GM23338 (cell line): ENCODE results near the gene NRG3. TPM values are rescaled to one million over a fixed set of nuclear protein-coding genes. Genes with fewer than 3 reads are reported as not detected.

Experiments used
- ATAC-seq: fragments of 200-7000 bp; cut with Tn5 transposase; 3 replicates; pipeline ENCODE4 v1.9.1; 2020
- DNase-seq: peaks from one replicate; pipeline ENCODE4 v3.0.0-alpha.2; 2015; ENCODE audit warnings: low spot score
- H2AFZ ChIP-seq: fragments of 200-600 bp; sonication (generic); 2 replicates; pipeline ENCODE4 v1.8.0; 2016; ENCODE audit warnings: antibody characterized with exemption, mild to moderate bottlenecking, moderate library complexity
- H3F3A ChIP-seq: fragments of 200-600 bp; sonication (generic); replicated peaks from 2 replicates; pipeline ENCODE4 v1.8.0; 2017; ENCODE audit warnings: antibody characterized with exemption, mixed run types, low read depth
- H3K27ac ChIP-seq: fragments of 200-600 bp; sonication (generic); 2 replicates; pipeline ENCODE4 v1.6.1; 2016; ENCODE audit warnings: low read depth
- H3K27me3 ChIP-seq: fragments of 200-600 bp; sonication (generic); 2 replicates; pipeline ENCODE4 v1.8.0; 2016; ENCODE audit warnings: mild to moderate bottlenecking, mixed run types, moderate library complexity; ENCODE audit not compliant: insufficient read depth
- H3K36me3 ChIP-seq: fragments of 200-600 bp; sonication (generic); 2 replicates; pipeline ENCODE4 v1.8.0; 2016; ENCODE audit warnings: mild to moderate bottlenecking; ENCODE audit not compliant: insufficient read depth
- H3K4me1 ChIP-seq: fragments of 200-600 bp; sonication (generic); 2 replicates; pipeline ENCODE4 v1.8.0; 2016; ENCODE audit warnings: mild to moderate bottlenecking, moderate library complexity; ENCODE audit not compliant: insufficient read depth
- H3K4me2 ChIP-seq: fragments of 200-600 bp; sonication (generic); 2 replicates; pipeline ENCODE4 v1.7.1; 2017; ENCODE audit warnings: mixed run types
- H3K4me3 ChIP-seq: fragments of 200-600 bp; sonication (generic); 2 replicates; pipeline ENCODE4 v1.6.1; 2016; ENCODE audit warnings: mixed run types
- H3K79me2 ChIP-seq: fragments of 200-600 bp; sonication (generic); replicated peaks from 2 replicates; pipeline ENCODE4 v1.8.0; 2017; ENCODE audit warnings: mild to moderate bottlenecking; ENCODE audit not compliant: insufficient read depth
- H3K9me2 ChIP-seq: fragments of 200-600 bp; sonication (generic); 2 replicates; pipeline ENCODE4 v1.8.0; 2017; ENCODE audit not compliant: insufficient read depth
- H4K20me1 ChIP-seq: fragments of 200-600 bp; sonication (generic); replicated peaks from 2 replicates; pipeline ENCODE4 v1.8.0; 2017; ENCODE audit warnings: mild to moderate bottlenecking; ENCODE audit not compliant: insufficient read depth
- H3K27ac Mint-ChIP-seq: 2 replicates; pipeline ENCODE4 v1.8.0; 2020; ENCODE audit warnings: inconsistent platforms, mild to moderate bottlenecking, moderate library complexity, mixed read lengths
- H3K27me3 Mint-ChIP-seq: 3 replicates; pipeline ENCODE4 v1.8.0; 2022; ENCODE audit warnings: low read depth, mild to moderate bottlenecking, moderate library complexity, mixed read lengths, inconsistent platforms; ENCODE audit not compliant: insufficient read depth, poor library complexity
- H3K36me3 Mint-ChIP-seq: 3 replicates; pipeline ENCODE4 v1.8.0; 2021; ENCODE audit warnings: low read depth, mild to moderate bottlenecking, inconsistent platforms, moderate library complexity, mixed read lengths
- H3K4me1 Mint-ChIP-seq: 3 replicates; pipeline ENCODE4 v1.8.0; 2020; ENCODE audit warnings: mild to moderate bottlenecking, inconsistent platforms, mixed read lengths
- H3K4me3 Mint-ChIP-seq: 3 replicates; pipeline ENCODE4 v1.8.0; 2021; ENCODE audit warnings: moderate library complexity, mild to moderate bottlenecking, inconsistent platforms, mixed read lengths
- H3K9me3 Mint-ChIP-seq: 3 replicates; pipeline ENCODE4 v1.8.0; 2020; ENCODE audit warnings: moderate library complexity, mild to moderate bottlenecking, inconsistent platforms, mixed read lengths
- CREB1 ChIP-seq: fragments of 250-450 bp; sonication (Bioruptor Pico); IDR thresholded peaks from 2 replicates; pipeline ENCODE4 v1.5.0; 2020; ENCODE audit warnings: low read depth, mild to moderate bottlenecking, moderate library complexity
- CTCF ChIP-seq, 2 experiments: fragments of 200-600 bp in 1 of 2; sonication (generic) in 1 of 2; conservative IDR thresholded peaks; 2 replicates each; pipeline versions ENCODE4 v1.5.1 to v1.6.1; 2016 to 2017; ENCODE audit warnings: antibody characterized with exemption in 2 of 2, low read depth in 2 of 2, mild to moderate bottlenecking in 2 of 2, moderate library complexity in 1 of 2
- JUNB ChIP-seq: IDR thresholded peaks from one replicate; pipeline ENCODE4 v1.6.1; 2016; ENCODE audit warnings: antibody characterized with exemption; ENCODE audit not compliant: unreplicated experiment
- REST ChIP-seq: IDR thresholded peaks from one replicate; pipeline ENCODE4 v1.6.1; 2018; ENCODE audit warnings: antibody characterized with exemption; ENCODE audit not compliant: unreplicated experiment
- ZNF114 ChIP-seq: fragments of 250-450 bp; sonication (Bioruptor Pico); IDR thresholded peaks from 2 replicates; pipeline ENCODE4 v1.5.0; 2020; ENCODE audit warnings: mild to moderate bottlenecking, moderate library complexity
- ZNF331 ChIP-seq: fragments of 250-450 bp; sonication (Bioruptor Pico); IDR thresholded peaks from 2 replicates; pipeline ENCODE4 v1.5.0; 2020; ENCODE audit warnings: low read depth, mild to moderate bottlenecking, moderate library complexity
- polyA plus RNA-seq: library from polyadenylated mRNA; unstranded; fragments of >200 nt; fragmentation: Nextera tagmentation; extraction: Ambion mirVana; gene quantifications from 2 replicates; pipeline ENCODE4 v1.2.1, GENCODE V29; 2016
- total RNA-seq: library from RNA; depleted of rRNA; stranded (reverse); fragments of >200 nt; shearing (Covaris generic); gene quantifications from 2 replicates; pipeline ENCODE4 v1.2.3, GENCODE V29; 2014
- TF ChIP-seq, protein P1 (sequence below): IDR thresholded peaks from 2 replicates; pipeline ENCODE4 v1.6.1; 2016; ENCODE audit warnings: antibody characterized with exemption

NRG3 gene
- total and polyA plus RNA-seq, 2 experiments from 2014 or later, result 1.9 to 3.9 TPM

GRCh38 chr10:82463614-82464013 is 588.6 kb downstream of the NRG3 start (continued):
- TF ChIP-seq, protein P1, sequence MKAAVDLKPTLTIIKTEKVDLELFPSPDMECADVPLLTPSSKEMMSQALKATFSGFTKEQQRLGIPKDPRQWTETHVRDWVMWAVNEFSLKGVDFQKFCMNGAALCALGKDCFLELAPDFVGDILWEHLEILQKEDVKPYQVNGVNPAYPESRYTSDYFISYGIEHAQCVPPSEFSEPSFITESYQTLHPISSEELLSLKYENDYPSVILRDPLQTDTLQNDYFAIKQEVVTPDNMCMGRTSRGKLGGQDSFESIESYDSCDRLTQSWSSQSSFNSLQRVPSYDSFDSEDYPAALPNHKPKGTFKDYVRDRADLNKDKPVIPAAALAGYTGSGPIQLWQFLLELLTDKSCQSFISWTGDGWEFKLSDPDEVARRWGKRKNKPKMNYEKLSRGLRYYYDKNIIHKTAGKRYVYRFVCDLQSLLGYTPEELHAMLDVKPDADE, result no peak
- no peak for TF ChIP-seq CTCF (conservative IDR thresholded peaks at IDR 0.05; ENCODE audit: low read depth in 2 of 2)

DNA sequence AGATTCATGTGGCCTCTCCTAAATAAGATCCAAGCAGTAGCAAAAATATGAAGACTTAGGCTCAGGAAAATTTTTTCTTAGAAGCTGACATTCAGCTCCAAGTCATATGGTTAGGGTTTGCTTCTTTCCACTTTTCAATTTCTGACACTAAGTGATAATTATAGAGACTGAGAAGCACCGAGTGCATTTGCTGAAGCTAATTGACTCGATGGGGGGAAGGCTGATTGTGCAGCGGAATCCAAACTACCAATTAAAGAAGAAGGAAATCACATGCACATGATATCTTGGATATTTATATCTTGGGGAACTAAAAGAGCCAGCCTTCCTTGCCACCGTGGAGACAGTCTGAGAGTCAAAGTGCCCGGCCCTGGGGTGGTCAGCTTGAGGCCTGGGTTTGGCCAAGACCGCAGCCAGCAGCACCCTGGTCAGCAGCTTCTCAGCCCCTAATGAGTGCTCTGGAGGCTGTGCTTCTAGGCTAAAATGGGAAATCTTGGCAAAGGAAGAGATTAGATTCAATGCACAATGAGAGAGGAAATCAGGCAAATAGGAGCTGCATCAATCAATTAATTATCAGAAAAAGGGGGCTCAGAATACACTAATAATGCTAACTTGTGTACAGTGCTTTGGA is 589.3 kb downstream of the NRG3 start:
- DNase-seq (no peak), ATAC-seq (no peak)
- Histone ChIP-seq H3K4me2 (no peak overlapping the region), H3F3A (no peaks in the 10 kb centered on the region), H3K9me2 (no peaks in the 10 kb centered on the region), H3K36me3 (no peaks in the 10 kb centered on the region), H3K79me2 (no peaks in the 10 kb centered on the region), H3K4me1 (peaks cover 4% of the 10 kb centered on the region; the same call in 1 of the 2 replicates), H2AFZ (no peak overlapping the region), H4K20me1 (no peaks in the 10 kb centered on the region), H3K27me3 (no peaks in the 10 kb centered on the region), H3K27ac (no peak overlapping the region), H3K4me3 (no peak overlapping the region)
- TF ChIP-seq CREB1 (no peak), REST (peak; percentile 47), ZNF331 (no peak)
- Mint-ChIP-seq H3K4me3 (no peak overlapping the region), H3K27me3 (no peaks in the 10 kb centered on the region), H3K4me1 (peaks cover 18% of the 10 kb centered on the region), H3K27ac (no peak overlapping the region), H3K36me3 (no peaks in the 10 kb centered on the region), H3K9me3 (no peaks in the 10 kb centered on the region)

DNA sequence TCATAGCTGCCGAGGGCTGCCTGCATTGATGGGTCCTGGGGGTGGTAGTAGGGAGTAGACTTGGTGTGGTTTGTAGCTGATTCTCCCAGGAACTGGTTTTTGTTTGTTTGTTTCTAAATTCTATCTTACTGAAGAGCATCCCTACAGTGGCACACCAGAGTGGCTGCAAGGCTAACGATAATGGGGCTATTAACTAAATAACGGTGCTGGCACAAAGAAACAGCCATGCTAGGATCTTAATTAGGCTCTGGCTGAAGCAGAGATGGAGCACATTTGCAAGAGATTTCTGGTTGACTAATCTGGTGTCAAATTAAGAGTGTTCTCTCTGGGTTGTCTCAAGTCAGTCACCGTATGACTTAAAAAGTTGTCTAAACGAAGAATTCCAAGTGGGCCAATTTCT is 590.0 kb downstream of the NRG3 start:
- Histone ChIP-seq H3K4me3 (no peak overlapping the region), H3K36me3 (no peaks in the 10 kb centered on the region; the same call in 1 of the 2 replicates), H2AFZ (no peak overlapping the region), H3K4me2 (no peak overlapping the region), H3K79me2 (no peaks in the 10 kb centered on the region), H3F3A (no peaks in the 10 kb centered on the region), H3K4me1 (peaks cover 4% of the 10 kb centered on the region; the same call in 1 of the 2 replicates), H4K20me1 (no peaks in the 10 kb centered on the region), H3K27me3 (no peaks in the 10 kb centered on the region), H3K27ac (no peak overlapping the region), H3K9me2 (no peaks in the 10 kb centered on the region)
- no peak for ATAC-seq
- Mint-ChIP-seq H3K4me1 (peaks cover 19% of the 10 kb centered on the region), H3K27ac (no peak overlapping the region), H3K4me3 (no peak overlapping the region), H3K27me3 (no peaks in the 10 kb centered on the region), H3K9me3 (no peaks in the 10 kb centered on the region), H3K36me3 (no peaks in the 10 kb centered on the region)
- TF ChIP-seq, protein P1, result no peak
- TF ChIP-seq ZNF114 (CRISPR knock-in tag), result no peak
- no peak for TF ChIP-seq JUNB
- no peak for DNase-seq
